Right renal pelvis (tissue), 4 donors: ENCODE measurements around the gene PRPF39. TPM values are rescaled to one million over a fixed set of nuclear protein-coding genes. Genes with fewer than 3 reads are reported as not detected.
"Not testable (repeated sequence)": the region's sequence is repeated elsewhere in the genome, so short reads cannot be mapped to it uniquely, and the experiment has no call there.

Source experiments
- DNase-seq, 4 donors: peaks; one replicate each; pipeline ENCODE4 v3.0.0-alpha.2; 2013; ENCODE audit warnings: low read depth in 4 of 4, low spot score in 3 of 4, missing footprints in 1 of 4
- polyA plus RNA-seq, 4 donors: library from polyadenylated mRNA; unstranded; fragments of 120-200 nt; gene quantifications; one replicate each; pipeline ENCODE4 v1.2.1, GENCODE V29; 2013; ENCODE audit not compliant: insufficient read length in 4 of 4

Gene PRPF39
- polyA plus RNA-seq, 4 donors, result 62.9 to 78.5 (median 75.9) TPM

GRCh38 chr14:45080416-45080968 lies 3.4 kb upstream of the PRPF39 start:
- not testable (repeated sequence) for DNase-seq

GRCh38 chr14:45081096-45081495 lies 2.8 kb upstream of the PRPF39 start:
- not testable (repeated sequence) for DNase-seq

- no peak for DNase-seq
Observed at GRCh38 chr14:45082420-45082819, 1.5 kb upstream of the PRPF39 start.

- DNase-seq, result peak in 1 of 4 donors; percentile 1
Observed at GRCh38 chr14:45083617-45083975, 320 bp upstream of the PRPF39 start.

- DNase-seq, result peak; percentile 3 to 20 (median 12)
Observed at GRCh38 chr14:45084946-45085346, 1.0 kb downstream of the PRPF39 start.

GRCh38 chr14:45089813-45090212 lies 5.9 kb downstream of the PRPF39 start:
- no peak for DNase-seq

GRCh38 chr14:45091710-45092109 lies 7.8 kb downstream of the PRPF39 start:
- no peak for DNase-seq

- no peak for DNase-seq
Observed at GRCh38 chr14:45094275-45094674, 10.4 kb downstream of the PRPF39 start.

- DNase-seq, result no peak
Observed at GRCh38 chr14:45095143-45095542, 11.2 kb downstream of the PRPF39 start.

GRCh38 chr14:45096218-45096617 lies 12.3 kb downstream of the PRPF39 start:
- DNase-seq, result no peak

- DNase-seq, result no peak
Observed at GRCh38 chr14:45103806-45104205, 19.9 kb downstream of the PRPF39 start.

- no peak for DNase-seq
Observed at GRCh38 chr14:45104561-45104960, 20.6 kb downstream of the PRPF39 start.

GRCh38 chr14:45112896-45113781 lies 29.2 kb downstream of the PRPF39 start:
- DNase-seq, result no peak

GRCh38 chr14:45114327-45114726 lies 30.4 kb downstream of the PRPF39 start:
- DNase-seq, result no peak

GRCh38 chr14:45118594-45118993 lies 34.7 kb downstream of the PRPF39 start:
- DNase-seq, result no peak

GRCh38 chr14:45120096-45120495 lies 36.2 kb downstream of the PRPF39 start:
- no peak for DNase-seq

- no peak for DNase-seq
Observed at GRCh38 chr14:45123271-45123670, 39.4 kb downstream of the PRPF39 start.

- no peak for DNase-seq
Observed at GRCh38 chr14:45125754-45126153, 41.8 kb downstream of the PRPF39 start.

- no peak for DNase-seq
Observed at GRCh38 chr14:45128963-45129629, 45.2 kb downstream of the PRPF39 start.

- no peak for DNase-seq
Observed at GRCh38 chr14:45133683-45134050, 49.8 kb downstream of the PRPF39 start.

GRCh38 chr14:45134051-45134958 lies 50.4 kb downstream of the PRPF39 start, which contains the start of gene FKBP3:
Gene FKBP3 (minus strand): TSS chr14:45134481. CDS start chr14:45134456, 25 bp downstream.
- peak; percentile 91 to 97 (median 96) for DNase-seq
